GM23338 (cell line): Measurements from ENCODE around the gene LNX2. TPM values are rescaled to one million over a fixed set of nuclear protein-coding genes. Genes with fewer than 3 reads are reported as not detected.

Experiments used
- ATAC-seq: fragments of 200-7000 bp; cut with Tn5 transposase; 3 replicates; pipeline ENCODE4 v1.9.1; 2020
- DNase-seq: peaks from one replicate; pipeline ENCODE4 v3.0.0-alpha.2; 2015; ENCODE audit warnings: low spot score
- H2AFZ ChIP-seq: fragments of 200-600 bp; sonication (generic); 2 replicates; pipeline ENCODE4 v1.8.0; 2016; ENCODE audit warnings: antibody characterized with exemption, mild to moderate bottlenecking, moderate library complexity
- H3F3A ChIP-seq: fragments of 200-600 bp; sonication (generic); replicated peaks from 2 replicates; pipeline ENCODE4 v1.8.0; 2017; ENCODE audit warnings: antibody characterized with exemption, mixed run types, low read depth
- H3K27ac ChIP-seq: fragments of 200-600 bp; sonication (generic); 2 replicates; pipeline ENCODE4 v1.6.1; 2016; ENCODE audit warnings: low read depth
- H3K27me3 ChIP-seq: fragments of 200-600 bp; sonication (generic); 2 replicates; pipeline ENCODE4 v1.8.0; 2016; ENCODE audit warnings: mild to moderate bottlenecking, mixed run types, moderate library complexity; ENCODE audit not compliant: insufficient read depth
- H3K36me3 ChIP-seq: fragments of 200-600 bp; sonication (generic); 2 replicates; pipeline ENCODE4 v1.8.0; 2016; ENCODE audit warnings: mild to moderate bottlenecking; ENCODE audit not compliant: insufficient read depth
- H3K4me1 ChIP-seq: fragments of 200-600 bp; sonication (generic); 2 replicates; pipeline ENCODE4 v1.8.0; 2016; ENCODE audit warnings: mild to moderate bottlenecking, moderate library complexity; ENCODE audit not compliant: insufficient read depth
- H3K4me2 ChIP-seq: fragments of 200-600 bp; sonication (generic); 2 replicates; pipeline ENCODE4 v1.7.1; 2017; ENCODE audit warnings: mixed run types
- H3K4me3 ChIP-seq: fragments of 200-600 bp; sonication (generic); 2 replicates; pipeline ENCODE4 v1.6.1; 2016; ENCODE audit warnings: mixed run types
- H3K79me2 ChIP-seq: fragments of 200-600 bp; sonication (generic); replicated peaks from 2 replicates; pipeline ENCODE4 v1.8.0; 2017; ENCODE audit warnings: mild to moderate bottlenecking; ENCODE audit not compliant: insufficient read depth
- H3K9me2 ChIP-seq: fragments of 200-600 bp; sonication (generic); 2 replicates; pipeline ENCODE4 v1.8.0; 2017; ENCODE audit not compliant: insufficient read depth
- H4K20me1 ChIP-seq: fragments of 200-600 bp; sonication (generic); replicated peaks from 2 replicates; pipeline ENCODE4 v1.8.0; 2017; ENCODE audit warnings: mild to moderate bottlenecking; ENCODE audit not compliant: insufficient read depth
- H3K27ac Mint-ChIP-seq: 2 replicates; pipeline ENCODE4 v1.8.0; 2020; ENCODE audit warnings: inconsistent platforms, mild to moderate bottlenecking, moderate library complexity, mixed read lengths
- H3K27me3 Mint-ChIP-seq: 3 replicates; pipeline ENCODE4 v1.8.0; 2022; ENCODE audit warnings: low read depth, mild to moderate bottlenecking, moderate library complexity, mixed read lengths, inconsistent platforms; ENCODE audit not compliant: insufficient read depth, poor library complexity
- H3K36me3 Mint-ChIP-seq: 3 replicates; pipeline ENCODE4 v1.8.0; 2021; ENCODE audit warnings: low read depth, mild to moderate bottlenecking, inconsistent platforms, moderate library complexity, mixed read lengths
- H3K4me1 Mint-ChIP-seq: 3 replicates; pipeline ENCODE4 v1.8.0; 2020; ENCODE audit warnings: mild to moderate bottlenecking, inconsistent platforms, mixed read lengths
- H3K4me3 Mint-ChIP-seq: 3 replicates; pipeline ENCODE4 v1.8.0; 2021; ENCODE audit warnings: moderate library complexity, mild to moderate bottlenecking, inconsistent platforms, mixed read lengths
- H3K9me3 Mint-ChIP-seq: 3 replicates; pipeline ENCODE4 v1.8.0; 2020; ENCODE audit warnings: moderate library complexity, mild to moderate bottlenecking, inconsistent platforms, mixed read lengths
- EZH2 ChIP-seq: fragments of 200-600 bp; sonication (generic); IDR thresholded peaks from one replicate; pipeline ENCODE4 v1.8.0; 2017; ENCODE audit warnings: antibody characterized with exemption, mild to moderate bottlenecking, low read depth; ENCODE audit not compliant: unreplicated experiment
- EZH2phosphoT487 ChIP-seq: fragments of 200-600 bp; sonication (generic); IDR thresholded peaks from one replicate; pipeline ENCODE4 v1.8.1; 2018; ENCODE audit warnings: antibody characterized with exemption; ENCODE audit not compliant: unreplicated experiment
- JUNB ChIP-seq: IDR thresholded peaks from one replicate; pipeline ENCODE4 v1.6.1; 2016; ENCODE audit warnings: antibody characterized with exemption; ENCODE audit not compliant: unreplicated experiment
- NANOG ChIP-seq: IDR thresholded peaks from 2 replicates; pipeline ENCODE4 v1.6.1; 2016; ENCODE audit warnings: antibody characterized with exemption, borderline replicate concordance
- STAT1 ChIP-seq: IDR thresholded peaks from one replicate; pipeline ENCODE4 v1.6.1; 2016; ENCODE audit warnings: antibody characterized with exemption; ENCODE audit not compliant: unreplicated experiment
- ZNF114 ChIP-seq: fragments of 250-450 bp; sonication (Bioruptor Pico); IDR thresholded peaks from 2 replicates; pipeline ENCODE4 v1.5.0; 2020; ENCODE audit warnings: mild to moderate bottlenecking, moderate library complexity
- ZNF331 ChIP-seq: fragments of 250-450 bp; sonication (Bioruptor Pico); IDR thresholded peaks from 2 replicates; pipeline ENCODE4 v1.5.0; 2020; ENCODE audit warnings: low read depth, mild to moderate bottlenecking, moderate library complexity
- polyA plus RNA-seq: library from polyadenylated mRNA; unstranded; fragments of >200 nt; fragmentation: Nextera tagmentation; extraction: Ambion mirVana; gene quantifications from 2 replicates; pipeline ENCODE4 v1.2.1, GENCODE V29; 2016
- total RNA-seq: library from RNA; depleted of rRNA; stranded (reverse); fragments of >200 nt; shearing (Covaris generic); gene quantifications from 2 replicates; pipeline ENCODE4 v1.2.3, GENCODE V29; 2014
- TF ChIP-seq, protein P1 (sequence below): fragments of 250-450 bp; sonication (Bioruptor Pico); IDR thresholded peaks from 2 replicates; pipeline ENCODE4 v1.5.0; 2020; ENCODE audit warnings: mild to moderate bottlenecking, moderate library complexity
- TF ChIP-seq, protein P2 (sequence below): IDR thresholded peaks from 2 replicates; pipeline ENCODE4 v1.6.1; 2016; ENCODE audit warnings: antibody characterized with exemption
- TF ChIP-seq, protein P3 (sequence below), 2 experiments: fragments of 200-600 bp in 1 of 2; sonication (generic) in 1 of 2; conservative IDR thresholded peaks; 2 replicates each; pipeline versions ENCODE4 v1.5.1 to v1.6.1; 2016 to 2017; ENCODE audit warnings: antibody characterized with exemption in 2 of 2, low read depth in 2 of 2, mild to moderate bottlenecking in 2 of 2, moderate library complexity in 1 of 2

Gene LNX2
- total and polyA plus RNA-seq, 2 experiments from 2014 or later, result 3.7 to 18.0 TPM

GRCh38 chr13:27536361-27537101, 83.8 kb downstream of the LNX2 start:
- Histone ChIP-seq H3K9me2 (no peaks in the 10 kb centered on the region), H3K36me3 (no peaks in the 10 kb centered on the region), H2AFZ (no peak overlapping the region), H3K4me1 (no peaks in the 10 kb centered on the region), H3K27me3 (no peaks in the 10 kb centered on the region), H4K20me1 (no peaks in the 10 kb centered on the region; the same call in 1 of the 2 replicates), H3K4me2 (no peak overlapping the region), H3K79me2 (no peaks in the 10 kb centered on the region), H3K4me3 (no peak overlapping the region), H3K27ac (no peak overlapping the region), H3F3A (no peaks in the 10 kb centered on the region; the same call in 1 of the 2 replicates)
- Mint-ChIP-seq H3K36me3 (no peaks in the 10 kb centered on the region), H3K4me3 (no peak overlapping the region), H3K4me1 (peaks cover 17% of the 10 kb centered on the region), H3K9me3 (no peaks in the 10 kb centered on the region), H3K27me3 (peaks cover 2% of the 10 kb centered on the region), H3K27ac (no peak overlapping the region)
- no peak for TF ChIP-seq EZH2
- no peak for ATAC-seq
- DNase-seq, result no peak

- peaks cover 2% of the 10 kb centered on the region for H3K27me3 Mint-ChIP-seq
- H3K27ac ChIP-seq, result no peak overlapping the region
- H3F3A ChIP-seq, result no peaks in the 10 kb centered on the region; the same call in 1 of the 2 replicates
- ATAC-seq (no peak), DNase-seq (no peak)
- no peak overlapping the region for H3K4me3 ChIP-seq
- no peaks in the 10 kb centered on the region for H3K36me3 ChIP-seq
- H3K79me2 ChIP-seq, result no peaks in the 10 kb centered on the region
- H2AFZ ChIP-seq, result no peak overlapping the region
- H3K36me3 Mint-ChIP-seq, result no peaks in the 10 kb centered on the region
- H3K4me3 Mint-ChIP-seq, result no peak overlapping the region
- no peak for TF ChIP-seq JUNB
- TF ChIP-seq EZH2phosphoT487, result no peak
- TF ChIP-seq EZH2, result no peak
- no peak for TF ChIP-seq NANOG
- no peak for TF ChIP-seq STAT1
- no peak for TF ChIP-seq ZNF114 (CRISPR knock-in tag)
- TF ChIP-seq, protein P1, sequence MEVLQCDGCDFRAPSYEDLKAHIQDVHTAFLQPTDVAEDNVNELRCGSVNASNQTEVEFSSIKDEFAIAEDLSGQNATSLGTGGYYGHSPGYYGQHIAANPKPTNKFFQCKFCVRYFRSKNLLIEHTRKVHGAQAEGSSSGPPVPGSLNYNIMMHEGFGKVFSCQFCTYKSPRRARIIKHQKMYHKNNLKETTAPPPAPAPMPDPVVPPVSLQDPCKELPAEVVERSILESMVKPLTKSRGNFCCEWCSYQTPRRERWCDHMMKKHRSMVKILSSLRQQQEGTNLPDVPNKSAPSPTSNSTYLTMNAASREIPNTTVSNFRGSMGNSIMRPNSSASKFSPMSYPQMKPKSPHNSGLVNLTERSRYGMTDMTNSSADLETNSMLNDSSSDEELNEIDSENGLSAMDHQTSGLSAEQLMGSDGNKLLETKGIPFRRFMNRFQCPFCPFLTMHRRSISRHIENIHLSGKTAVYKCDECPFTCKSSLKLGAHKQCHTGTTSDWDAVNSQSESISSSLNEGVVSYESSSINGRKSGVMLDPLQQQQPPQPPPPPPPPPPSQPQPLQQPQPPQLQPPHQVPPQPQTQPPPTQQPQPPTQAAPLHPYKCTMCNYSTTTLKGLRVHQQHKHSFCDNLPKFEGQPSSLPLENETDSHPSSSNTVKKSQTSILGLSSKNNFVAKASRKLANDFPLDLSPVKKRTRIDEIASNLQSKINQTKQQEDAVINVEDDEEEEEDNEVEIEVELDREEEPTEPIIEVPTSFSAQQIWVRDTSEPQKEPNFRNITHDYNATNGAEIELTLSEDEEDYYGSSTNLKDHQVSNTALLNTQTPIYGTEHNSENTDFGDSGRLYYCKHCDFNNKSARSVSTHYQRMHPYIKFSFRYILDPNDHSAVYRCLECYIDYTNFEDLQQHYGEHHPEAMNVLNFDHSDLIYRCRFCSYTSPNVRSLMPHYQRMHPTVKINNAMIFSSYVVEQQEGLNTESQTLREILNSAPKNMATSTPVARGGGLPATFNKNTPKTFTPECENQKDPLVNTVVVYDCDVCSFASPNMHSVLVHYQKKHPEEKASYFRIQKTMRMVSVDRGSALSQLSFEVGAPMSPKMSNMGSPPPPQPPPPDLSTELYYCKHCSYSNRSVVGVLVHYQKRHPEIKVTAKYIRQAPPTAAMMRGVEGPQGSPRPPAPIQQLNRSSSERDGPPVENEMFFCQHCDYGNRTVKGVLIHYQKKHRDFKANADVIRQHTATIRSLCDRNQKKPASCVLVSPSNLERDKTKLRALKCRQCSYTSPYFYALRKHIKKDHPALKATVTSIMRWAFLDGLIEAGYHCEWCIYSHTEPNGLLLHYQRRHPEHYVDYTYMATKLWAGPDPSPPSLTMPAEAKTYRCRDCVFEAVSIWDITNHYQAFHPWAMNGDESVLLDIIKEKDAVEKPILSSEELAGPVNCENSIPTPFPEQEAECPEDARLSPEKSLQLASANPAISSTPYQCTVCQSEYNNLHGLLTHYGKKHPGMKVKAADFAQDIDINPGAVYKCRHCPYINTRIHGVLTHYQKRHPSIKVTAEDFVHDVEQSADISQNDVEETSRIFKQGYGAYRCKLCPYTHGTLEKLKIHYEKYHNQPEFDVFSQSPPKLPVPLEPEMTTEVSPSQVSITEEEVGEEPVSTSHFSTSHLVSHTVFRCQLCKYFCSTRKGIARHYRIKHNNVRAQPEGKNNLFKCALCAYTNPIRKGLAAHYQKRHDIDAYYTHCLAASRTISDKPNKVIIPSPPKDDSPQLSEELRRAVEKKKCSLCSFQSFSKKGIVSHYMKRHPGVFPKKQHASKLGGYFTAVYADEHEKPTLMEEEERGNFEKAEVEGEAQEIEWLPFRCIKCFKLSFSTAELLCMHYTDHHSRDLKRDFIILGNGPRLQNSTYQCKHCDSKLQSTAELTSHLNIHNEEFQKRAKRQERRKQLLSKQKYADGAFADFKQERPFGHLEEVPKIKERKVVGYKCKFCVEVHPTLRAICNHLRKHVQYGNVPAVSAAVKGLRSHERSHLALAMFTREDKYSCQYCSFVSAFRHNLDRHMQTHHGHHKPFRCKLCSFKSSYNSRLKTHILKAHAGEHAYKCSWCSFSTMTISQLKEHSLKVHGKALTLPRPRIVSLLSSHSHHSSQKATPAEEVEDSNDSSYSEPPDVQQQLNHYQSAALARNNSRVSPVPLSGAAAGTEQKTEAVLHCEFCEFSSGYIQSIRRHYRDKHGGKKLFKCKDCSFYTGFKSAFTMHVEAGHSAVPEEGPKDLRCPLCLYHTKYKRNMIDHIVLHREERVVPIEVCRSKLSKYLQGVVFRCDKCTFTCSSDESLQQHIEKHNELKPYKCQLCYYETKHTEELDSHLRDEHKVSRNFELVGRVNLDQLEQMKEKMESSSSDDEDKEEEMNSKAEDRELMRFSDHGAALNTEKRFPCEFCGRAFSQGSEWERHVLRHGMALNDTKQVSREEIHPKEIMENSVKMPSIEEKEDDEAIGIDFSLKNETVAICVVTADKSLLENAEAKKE, result no peak
- TF ChIP-seq, protein P2, sequence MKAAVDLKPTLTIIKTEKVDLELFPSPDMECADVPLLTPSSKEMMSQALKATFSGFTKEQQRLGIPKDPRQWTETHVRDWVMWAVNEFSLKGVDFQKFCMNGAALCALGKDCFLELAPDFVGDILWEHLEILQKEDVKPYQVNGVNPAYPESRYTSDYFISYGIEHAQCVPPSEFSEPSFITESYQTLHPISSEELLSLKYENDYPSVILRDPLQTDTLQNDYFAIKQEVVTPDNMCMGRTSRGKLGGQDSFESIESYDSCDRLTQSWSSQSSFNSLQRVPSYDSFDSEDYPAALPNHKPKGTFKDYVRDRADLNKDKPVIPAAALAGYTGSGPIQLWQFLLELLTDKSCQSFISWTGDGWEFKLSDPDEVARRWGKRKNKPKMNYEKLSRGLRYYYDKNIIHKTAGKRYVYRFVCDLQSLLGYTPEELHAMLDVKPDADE, result no peak
- no peak for TF ChIP-seq ZNF331
- TF ChIP-seq, protein P3, sequence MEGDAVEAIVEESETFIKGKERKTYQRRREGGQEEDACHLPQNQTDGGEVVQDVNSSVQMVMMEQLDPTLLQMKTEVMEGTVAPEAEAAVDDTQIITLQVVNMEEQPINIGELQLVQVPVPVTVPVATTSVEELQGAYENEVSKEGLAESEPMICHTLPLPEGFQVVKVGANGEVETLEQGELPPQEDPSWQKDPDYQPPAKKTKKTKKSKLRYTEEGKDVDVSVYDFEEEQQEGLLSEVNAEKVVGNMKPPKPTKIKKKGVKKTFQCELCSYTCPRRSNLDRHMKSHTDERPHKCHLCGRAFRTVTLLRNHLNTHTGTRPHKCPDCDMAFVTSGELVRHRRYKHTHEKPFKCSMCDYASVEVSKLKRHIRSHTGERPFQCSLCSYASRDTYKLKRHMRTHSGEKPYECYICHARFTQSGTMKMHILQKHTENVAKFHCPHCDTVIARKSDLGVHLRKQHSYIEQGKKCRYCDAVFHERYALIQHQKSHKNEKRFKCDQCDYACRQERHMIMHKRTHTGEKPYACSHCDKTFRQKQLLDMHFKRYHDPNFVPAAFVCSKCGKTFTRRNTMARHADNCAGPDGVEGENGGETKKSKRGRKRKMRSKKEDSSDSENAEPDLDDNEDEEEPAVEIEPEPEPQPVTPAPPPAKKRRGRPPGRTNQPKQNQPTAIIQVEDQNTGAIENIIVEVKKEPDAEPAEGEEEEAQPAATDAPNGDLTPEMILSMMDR (conservative IDR thresholded peaks at IDR 0.05; ENCODE audit: low read depth in 2 of 2), result no peak
- no peaks in the 10 kb centered on the region; the same call in 1 of the 2 replicates for H4K20me1 ChIP-seq
- H3K9me2 ChIP-seq, result no peaks in the 10 kb centered on the region
- H3K27ac Mint-ChIP-seq, result no peak overlapping the region
- no peaks in the 10 kb centered on the region for H3K9me3 Mint-ChIP-seq
- no peak overlapping the region for H3K4me2 ChIP-seq
- no peaks in the 10 kb centered on the region for H3K4me1 ChIP-seq
- peaks cover 7% of the 10 kb centered on the region for H3K4me1 Mint-ChIP-seq
- no peaks in the 10 kb centered on the region for H3K27me3 ChIP-seq
These were observed 84.8 kb downstream of the LNX2 start for GRCh38 chr13:27535546-27535945.
